ENCODE results near the gene IQGAP1. TPM values are rescaled to one million over a fixed set of nuclear protein-coding genes. Genes with fewer than 3 reads are reported as not detected.
"Not testable (repeated sequence)": the region's sequence is repeated elsewhere in the genome, so short reads cannot be mapped to it uniquely, and the experiment has no call there.

Gene IQGAP1
- total RNA-seq, 1 donor from 2014 or later = 41.0 TPM

GRCh38 chr15:90379263-90379662 lies 8.8 kb upstream of the IQGAP1 start:
- no peak for DNase-seq

DNA sequence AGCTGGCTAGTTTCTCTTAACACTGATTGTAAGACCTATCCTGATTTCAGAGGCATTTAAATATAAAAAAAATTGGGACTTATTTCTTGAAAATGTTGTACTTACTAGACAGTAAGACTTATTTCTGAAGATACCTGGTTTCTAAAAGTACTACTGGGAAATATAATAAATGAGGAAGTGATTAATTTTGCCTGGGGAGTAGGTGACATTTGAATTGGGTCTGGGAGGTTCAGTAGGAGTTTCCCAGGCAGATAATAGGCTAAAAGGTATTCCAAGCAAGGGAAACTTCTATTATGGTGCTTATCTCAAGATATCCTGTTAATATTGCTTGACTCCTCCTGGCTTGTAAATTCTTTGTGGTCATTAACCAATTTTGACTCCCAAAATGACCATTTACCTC lies 6.5 kb upstream of the IQGAP1 start:
- no peak for DNase-seq

GRCh38 chr15:90382320-90382719 lies 5.7 kb upstream of the IQGAP1 start:
- DNase-seq = no peak

DNA sequence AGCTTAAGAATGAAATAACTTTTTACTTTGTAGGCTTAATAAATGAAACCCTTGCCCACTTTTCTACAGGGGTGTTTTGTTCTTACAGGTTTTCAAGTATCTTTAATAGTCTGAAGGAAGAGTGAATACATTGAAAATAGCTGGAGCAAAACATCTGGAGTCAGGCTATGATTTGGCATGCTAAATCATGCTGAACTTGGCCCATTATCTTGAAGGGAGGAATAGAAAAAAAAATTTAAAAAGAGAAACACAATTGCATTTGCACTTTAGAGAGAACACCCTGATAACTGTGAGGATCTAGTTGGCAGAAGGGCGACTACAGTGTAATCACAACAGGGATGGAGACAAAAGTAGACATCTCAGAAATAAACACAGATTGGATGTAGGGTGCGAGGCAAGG lies 1.8 kb upstream of the IQGAP1 start:
- no peak for DNase-seq

DNA sequence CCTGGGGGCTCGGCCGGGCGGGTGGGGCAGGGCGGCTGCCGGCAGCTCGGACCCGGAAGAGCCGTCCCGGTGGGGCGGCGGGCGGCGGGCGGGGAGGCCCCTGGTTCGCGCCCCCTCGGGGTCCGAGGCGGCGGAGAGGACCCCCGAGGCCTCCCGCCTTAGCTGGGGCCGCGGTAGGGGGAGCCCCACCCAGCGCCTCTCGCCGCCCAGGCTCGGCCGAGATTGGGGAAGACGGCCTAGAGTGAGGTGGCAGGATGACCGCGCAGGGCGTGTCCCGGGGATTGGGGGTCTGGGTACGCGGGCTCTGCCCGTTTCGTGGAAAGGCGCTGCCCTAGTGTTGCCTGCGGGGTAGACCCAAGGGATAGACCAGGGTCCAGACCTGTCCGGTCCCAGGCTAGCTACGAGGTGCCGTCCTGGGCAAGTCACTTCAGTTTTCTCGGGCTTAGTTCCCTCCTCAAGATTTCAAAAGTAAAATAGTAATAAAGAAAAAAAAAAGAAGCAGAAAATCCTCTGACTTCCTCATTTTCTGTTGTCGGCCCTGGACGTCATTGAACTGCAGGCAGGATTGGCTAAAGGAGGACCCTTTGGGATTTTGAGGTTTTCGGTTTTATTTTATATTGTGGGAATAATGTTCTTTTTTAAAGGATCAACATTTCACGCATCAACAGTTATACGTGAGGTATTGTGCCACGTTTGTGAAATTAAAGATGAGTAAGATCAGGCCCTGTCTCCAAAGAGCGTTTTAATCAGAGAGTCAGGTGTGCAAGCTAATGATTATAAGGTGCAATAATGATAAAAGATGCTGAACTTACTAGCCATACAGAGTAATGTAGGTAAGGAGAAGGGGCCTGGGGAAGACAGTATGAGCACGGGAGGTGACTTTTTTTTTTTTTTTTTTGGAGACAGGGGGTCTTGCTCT lies 679 bp downstream of the IQGAP1 start:
- DNase-seq = no peak

- DNase-seq = no peak
These were observed 1.5 kb downstream of the IQGAP1 start for GRCh38 chr15:90389513-90389912.

DNA sequence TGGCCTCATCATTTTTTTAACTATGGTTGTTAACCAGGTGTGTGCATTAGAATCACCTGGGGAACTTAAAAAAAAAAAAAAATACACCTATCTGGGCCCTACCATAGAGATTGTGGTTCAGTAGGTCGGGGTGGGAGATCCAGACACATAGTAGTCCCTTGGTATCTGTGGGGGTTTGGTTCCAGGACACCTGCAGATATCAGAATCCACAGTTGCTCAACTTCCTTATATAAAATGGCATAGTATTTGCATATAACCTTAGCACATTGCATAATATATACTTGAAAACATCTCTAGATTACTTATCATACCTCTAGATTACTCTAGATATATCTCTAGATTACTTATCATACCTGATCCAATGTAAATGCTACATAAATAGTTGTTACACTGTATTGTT lies 5.0 kb downstream of the IQGAP1 start:
- no peak for DNase-seq

DNA sequence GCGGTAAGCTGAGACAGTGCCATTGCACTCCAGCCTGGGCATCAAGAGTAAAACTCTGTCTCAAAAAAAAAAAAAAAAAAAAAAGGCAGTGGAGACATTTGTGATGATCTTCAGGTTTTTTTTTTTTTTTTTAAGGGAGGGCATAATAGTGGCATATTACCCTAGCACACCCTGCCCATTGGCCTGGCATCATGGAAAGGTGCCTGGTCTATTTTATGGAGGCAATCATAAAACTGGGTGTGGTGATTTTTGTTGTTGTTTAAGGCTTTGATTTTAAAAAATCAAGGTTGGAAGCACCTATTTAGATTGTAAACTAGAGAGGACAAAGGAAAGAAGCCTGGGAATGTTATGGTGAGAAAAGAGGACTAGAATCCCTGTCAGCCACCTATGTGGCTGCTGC lies 6.0 kb downstream of the IQGAP1 start:
- DNase-seq = no peak

DNA sequence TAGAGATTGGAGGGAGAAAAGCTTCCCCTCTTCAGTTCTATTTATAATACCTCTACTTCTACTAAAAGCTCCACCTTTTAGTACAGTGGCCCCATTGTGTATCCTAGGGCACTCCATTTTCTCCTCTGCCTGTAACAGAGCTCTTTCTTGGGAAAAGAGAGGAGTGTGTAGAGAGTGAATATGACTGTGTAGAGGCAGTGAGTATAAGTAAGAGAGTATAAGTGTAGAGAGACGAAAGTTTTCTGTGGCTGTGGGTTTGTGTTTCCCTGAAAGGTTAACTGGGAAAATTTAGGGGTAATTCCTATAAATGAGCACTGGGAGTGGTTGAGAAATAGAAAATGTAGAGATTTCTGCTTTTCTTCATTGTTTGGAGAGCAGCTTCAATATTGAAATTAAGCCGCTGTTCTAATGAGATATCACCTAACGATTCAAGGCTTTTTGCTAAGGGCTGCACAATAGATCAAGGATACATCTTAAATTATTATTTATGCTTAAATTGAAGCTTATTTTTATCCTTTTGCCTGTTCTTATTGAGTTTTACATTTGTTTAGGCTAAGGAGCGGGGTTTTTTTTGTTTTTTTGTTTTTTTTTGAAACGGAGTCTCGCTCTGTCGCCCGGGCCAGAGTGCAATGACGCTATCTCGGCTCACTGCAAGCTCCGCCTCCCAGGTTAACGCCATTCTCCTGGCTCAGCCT lies 6.9 kb downstream of the IQGAP1 start:
- no peak for DNase-seq

- no peak for DNase-seq
These were observed 8.3 kb downstream of the IQGAP1 start for GRCh38 chr15:90396321-90396720.

GRCh38 chr15:90400005-90400758 lies 12.1 kb downstream of the IQGAP1 start:
- DNase-seq = no peak

DNA sequence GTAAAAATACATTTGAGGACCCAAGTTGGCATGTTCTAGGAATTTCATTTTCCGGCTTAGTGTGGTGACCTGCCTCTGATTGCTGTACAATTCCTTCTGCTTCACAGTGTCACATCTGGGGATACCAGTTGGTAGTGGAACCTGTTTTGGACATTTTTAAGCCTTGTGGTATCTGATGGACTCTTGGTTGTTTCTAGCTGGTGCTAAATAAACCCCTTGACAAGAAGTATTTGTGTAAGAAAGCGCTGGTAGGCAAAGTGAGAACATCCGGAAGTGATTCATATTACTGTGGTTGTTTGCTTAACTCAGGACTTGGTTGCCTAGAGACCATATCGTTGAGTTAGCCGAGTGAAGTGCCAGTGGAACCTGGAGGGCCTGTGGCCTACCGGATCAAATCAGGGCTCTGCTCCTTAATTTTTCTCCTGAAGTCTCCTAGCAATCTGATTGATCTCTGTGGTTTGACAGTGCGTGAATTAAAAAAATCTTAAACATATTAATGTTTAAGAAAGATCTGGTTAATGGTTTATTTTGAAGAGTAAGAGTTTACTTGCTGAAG lies 12.8 kb downstream of the IQGAP1 start:
- DNase-seq = no peak

DNA sequence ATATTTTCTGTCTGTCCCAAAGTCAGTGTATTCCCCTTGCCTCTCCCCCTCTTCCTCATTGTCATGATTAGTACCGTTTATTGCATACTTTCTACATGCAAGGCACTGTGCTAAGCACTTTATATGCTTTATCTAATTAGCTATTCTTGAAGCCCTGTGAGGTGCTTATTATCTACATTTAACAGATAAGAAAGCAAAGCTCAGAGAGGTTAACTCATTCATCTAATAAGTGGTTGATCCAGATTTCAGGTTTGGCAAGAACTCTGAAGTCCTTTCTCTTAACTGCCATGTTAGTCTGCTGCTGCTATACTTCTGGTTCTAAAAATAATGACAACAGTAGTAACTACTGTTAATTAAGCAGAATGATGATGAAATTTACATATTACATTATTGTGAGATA lies 13.5 kb downstream of the IQGAP1 start:
- DNase-seq = no peak

DNA sequence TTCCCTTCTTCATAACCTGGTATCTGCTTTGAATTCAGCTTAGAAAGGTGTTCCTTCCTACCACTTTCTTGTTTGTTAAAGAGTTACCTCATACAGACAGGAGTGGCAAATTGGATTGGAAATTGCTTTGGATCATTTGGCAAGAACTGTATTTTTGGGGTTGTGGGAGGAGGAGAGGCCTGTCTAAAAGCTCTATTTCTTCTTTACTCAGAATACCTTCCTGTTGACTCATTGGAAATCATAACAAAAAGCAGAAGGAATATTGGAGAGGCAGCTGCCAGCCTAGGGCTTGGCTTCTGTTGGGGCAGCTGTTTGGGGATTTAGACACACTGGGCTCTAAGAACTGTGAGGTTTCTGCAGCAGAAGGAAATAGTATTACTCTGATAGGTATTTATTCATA lies 14.2 kb downstream of the IQGAP1 start:
- DNase-seq = no peak

DNA sequence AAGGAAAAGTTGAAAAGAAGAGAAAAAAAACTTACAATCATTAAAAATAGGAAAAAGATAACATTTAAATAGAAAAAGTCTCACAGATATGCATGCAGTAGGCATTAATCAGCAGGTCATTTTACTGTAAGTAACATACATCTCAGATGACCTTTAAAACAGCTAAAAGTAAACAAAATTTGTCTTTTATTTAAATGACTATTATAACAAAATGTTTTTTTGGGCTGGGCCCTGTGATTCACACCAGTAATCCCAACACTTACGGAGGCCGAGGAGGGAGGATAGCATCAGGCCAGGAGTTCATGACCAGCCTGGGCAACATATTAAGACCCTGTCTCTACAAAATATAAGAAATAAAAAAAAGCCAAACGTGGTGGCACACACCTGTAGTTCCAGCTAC lies 14.7 kb downstream of the IQGAP1 start:
- no peak for DNase-seq

GRCh38 chr15:90405055-90405607 lies 17.1 kb downstream of the IQGAP1 start:
- DNase-seq = no peak

GRCh38 chr15:90407336-90407735 lies 19.3 kb downstream of the IQGAP1 start:
- no peak for DNase-seq

DNA sequence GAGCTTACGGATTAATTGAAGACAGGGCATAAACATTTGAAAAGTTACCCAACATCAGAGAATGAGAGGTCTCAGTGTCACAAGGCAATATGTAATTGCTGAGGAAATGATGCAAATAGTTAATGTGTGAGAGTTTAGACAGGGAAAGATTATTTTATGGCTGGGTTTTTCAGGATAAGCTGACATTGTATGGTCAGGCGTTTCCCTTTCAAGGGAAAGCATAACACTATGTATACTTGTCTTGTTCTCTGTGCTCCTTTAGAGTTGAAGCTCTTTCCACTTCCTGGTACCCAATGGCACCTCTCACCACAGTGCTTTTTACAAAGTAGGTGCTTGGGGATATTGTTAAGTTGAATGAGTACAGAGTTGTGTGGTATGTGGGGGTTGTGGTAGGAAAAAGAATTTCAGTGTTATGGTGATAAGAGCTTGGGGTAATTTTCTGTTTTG lies 19.9 kb downstream of the IQGAP1 start:
- no peak for DNase-seq

DNA sequence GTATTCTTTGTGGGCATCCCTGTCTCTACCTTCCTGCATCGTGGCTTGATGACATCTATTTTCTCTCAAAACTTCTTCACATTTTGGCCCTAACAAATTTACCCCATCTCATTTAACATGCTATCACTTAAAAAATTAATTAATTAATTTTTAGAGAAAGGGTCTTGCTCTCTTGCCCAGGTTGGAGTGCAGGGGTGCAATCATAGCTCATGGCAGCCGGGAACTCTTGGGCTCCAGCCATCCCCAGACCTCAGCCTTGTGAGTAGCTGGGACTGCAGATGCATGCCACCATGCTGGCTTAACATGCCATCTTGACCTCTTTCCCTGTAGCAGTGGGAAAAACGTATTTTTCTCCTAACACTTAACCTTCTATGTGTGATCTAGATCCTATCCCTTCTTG lies 20.6 kb downstream of the IQGAP1 start:
- no peak for DNase-seq

- DNase-seq = not testable (repeated sequence)
These were observed 21.5 kb downstream of the IQGAP1 start for GRCh38 chr15:90409587-90409986.

GRCh38 chr15:90410316-90410715 lies 22.3 kb downstream of the IQGAP1 start:
- DNase-seq = not testable (repeated sequence)

DNA sequence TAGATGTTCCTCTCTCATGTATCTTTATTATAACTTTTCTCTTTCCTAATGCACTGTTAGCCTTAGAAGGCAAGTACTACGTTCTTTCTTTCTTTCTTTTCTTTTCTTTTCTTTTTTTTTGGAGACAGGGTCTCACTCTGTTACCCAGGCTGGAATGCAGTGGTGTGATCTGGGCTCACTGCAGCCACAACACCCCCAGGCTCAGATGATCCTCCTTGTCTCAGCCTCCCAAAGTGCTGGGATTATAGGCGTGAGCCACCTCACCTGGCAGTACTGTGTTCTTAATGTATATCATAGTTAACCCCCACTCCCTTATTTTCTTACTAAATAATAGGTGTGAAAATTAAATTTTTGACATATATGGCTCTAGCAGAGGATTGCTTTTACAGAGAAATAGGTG lies 23.1 kb downstream of the IQGAP1 start:
- no peak for DNase-seq
